Small intestine (tissue), 4 donors: ENCODE measurements around the gene CAPN6. TPM values are rescaled to one million over a fixed set of nuclear protein-coding genes. Genes with fewer than 3 reads are reported as not detected.

Experiments
- polyA plus RNA-seq, 4 donors: library from polyadenylated mRNA; stranded (reverse) in 3 of 4; unstranded in 1 of 4; fragments of 200-250 nt in 3 of 4; fragments of 120-200 nt in 1 of 4; gene quantifications; one replicate each; pipeline versions ENCODE4 v1.2.1 to v1.2.3, GENCODE V29; 2013
- donor health status: healthy with polysubstance abuse.
- donor health status: Bipolar disorder and iron deficiency.
- donor health status: healthy.

CAPN6 gene
- polyA plus RNA-seq, 4 donors: 0.49 to 3.2 TPM; not detected in 2

Other genes with a start within 250 kb of the CAPN6 start
- gene PAK3, start 174.3 kb downstream of the CAPN6 start, polyA plus RNA-seq: under 1 TPM in 3 of 4 donors, not detected in 1; under 0.01 to 0.53 (median 0.51) TPM
- under 1 TPM in 3 of 4 donors, not detected in 1; 0.18 to 0.34 (median 0.27) TPM for gene DCX, start 141.7 kb upstream of the CAPN6 start, polyA plus RNA-seq
- gene SERTM2, start 241.2 kb upstream of the CAPN6 start, polyA plus RNA-seq: under 1 TPM in 2 of 4 donors, not detected in 2; 0.03 TPM